HG02981 (cell line): Measurements from ENCODE around the gene FAF2.
"Not testable (repeated sequence)": the region's sequence is repeated elsewhere in the genome, so short reads cannot be mapped to it uniquely, and the experiment has no call there.

Experiments
- ATAC-seq: cut with Tn5 transposase; IDR thresholded peaks from one replicate; pipeline ENCODE4 v1.9.1; 2021; ENCODE audit warnings: mild to moderate bottlenecking, moderate library complexity; ENCODE audit not compliant: unreplicated experiment

FAF2 gene

GRCh38 chr5:176447978-176448608, at the start of gene FAF2:
FAF2 (plus strand) TSS chr5:176448385; CDS start chr5:176448408, 23 bp downstream.
- ATAC-seq = peak; percentile 93

GRCh38 chr5:176400382-176401156, 47.6 kb upstream of the FAF2 start:
- no peak for ATAC-seq

- ATAC-seq = no peak
These were observed 46.6 kb upstream of the FAF2 start for GRCh38 chr5:176401281-176402205.

GRCh38 chr5:176405656-176406435, 42.3 kb upstream of the FAF2 start:
- no peak for ATAC-seq

GRCh38 chr5:176406436-176407052, 41.6 kb upstream of the FAF2 start:
- no peak for ATAC-seq

GRCh38 chr5:176407456-176408251, 40.5 kb upstream of the FAF2 start:
- ATAC-seq = no peak

- not testable (repeated sequence) for ATAC-seq
These were observed 40.0 kb upstream of the FAF2 start for GRCh38 chr5:176408252-176408573.

GRCh38 chr5:176408590-176408989, 39.6 kb upstream of the FAF2 start:
- no peak for ATAC-seq

- ATAC-seq = no peak
These were observed 38.4 kb upstream of the FAF2 start for GRCh38 chr5:176409765-176410164.

GRCh38 chr5:176410486-176411180, 37.6 kb upstream of the FAF2 start:
- ATAC-seq = no peak

- ATAC-seq = no peak
These were observed 35.5 kb upstream of the FAF2 start for GRCh38 chr5:176412517-176413254.

GRCh38 chr5:176413255-176413565, 35.0 kb upstream of the FAF2 start:
- no peak for ATAC-seq

- no peak for ATAC-seq
These were observed 34.4 kb upstream of the FAF2 start for GRCh38 chr5:176413709-176414191.

GRCh38 chr5:176414704-176415103, 33.5 kb upstream of the FAF2 start:
- no peak for ATAC-seq

- ATAC-seq = no peak
These were observed 32.8 kb upstream of the FAF2 start for GRCh38 chr5:176415240-176415951.

GRCh38 chr5:176415952-176416924, 31.9 kb upstream of the FAF2 start, which contains the start of gene CLTB:
CLTB (minus strand) TSS chr5:176416539; CDS start chr5:176416363, 176 bp downstream.
- ATAC-seq = peak; percentile 96
